Measurements from ENCODE around the gene ZNF385A. TPM values are rescaled to one million over a fixed set of nuclear protein-coding genes. Genes with fewer than 3 reads are reported as not detected.

Gene ZNF385A
- total and polyA plus RNA-seq, 7 experiments from 2014 or later = 0.39 to 69.9 (median 1.4) TPM

DNA sequence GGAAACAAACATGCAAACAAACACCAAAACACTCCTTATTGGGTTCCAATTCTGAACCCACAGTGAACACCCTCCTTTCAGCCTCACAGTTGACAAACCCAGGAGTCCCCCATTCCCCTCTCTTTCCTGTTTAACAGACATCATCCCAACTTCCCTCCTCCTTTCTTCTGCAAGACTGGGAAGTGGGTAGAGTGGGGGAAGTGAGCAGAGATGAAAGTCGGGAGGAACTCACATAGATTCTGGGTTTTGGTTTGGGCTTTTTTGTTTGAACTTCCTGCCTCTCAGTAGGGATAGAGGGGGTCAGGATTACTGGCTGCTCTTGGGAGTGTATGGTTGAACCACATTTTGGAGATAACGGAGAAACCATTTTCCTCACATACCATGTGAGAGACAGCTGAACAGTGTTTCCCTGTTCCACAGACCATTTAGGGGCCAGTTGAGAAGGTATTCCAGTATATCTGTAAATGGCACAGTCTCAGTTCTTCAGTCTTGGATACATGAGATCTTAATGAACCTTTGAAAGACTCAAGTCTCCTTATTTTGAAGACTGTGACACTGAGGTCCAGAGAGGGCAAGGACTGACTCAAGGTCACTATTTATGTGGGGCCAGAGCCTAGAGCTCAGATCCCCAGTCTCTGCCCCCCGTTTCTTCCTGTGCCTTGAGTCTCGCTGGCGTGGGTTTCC is 16.4 kb downstream of the ZNF385A start:
- CTCF ChIA-PET = interaction anchor here (0.6 to 2.2 kb wide), 23 partner anchors 10 to 153 kb away, joined by 3 to 15 read pairs (median 5); partner anchors contain the start of gene COPZ1
- H3K4me3 ChIP-seq (ENCODE audit: low read length) = peak overlapping the region; percentile 46
- POLR2A ChIA-PET = interaction anchor here (0.6 to 2.1 kb wide), 8 partner anchors 9 to 618 kb away, joined by 3 to 16 read pairs (median 3); partner anchors contain the start of genes CBX5 and HNRNPA1
- H3K36me3 ChIP-seq (ENCODE audit: control insufficient read depth in 2 of 3, insufficient read depth in 3 of 3, low read length in 3 of 3) = no peaks in the 10 kb centered on the region
- no peaks in the 10 kb centered on the region for H3K9me3 Mint-ChIP-seq
- H3K4me1 Mint-ChIP-seq = peaks cover 27 to 51% (median 46%) of the 10 kb centered on the region in 7 donors
- H3K27me3 ChIP-seq (ENCODE audit: control insufficient read depth in 2 of 2, insufficient read depth in 2 of 2, low read length in 2 of 2) = no peaks in the 10 kb centered on the region
- no peaks in the 10 kb centered on the region for H3K9me3 ChIP-seq (ENCODE audit: control insufficient read depth in 2 of 3, low read length in 3 of 3)
- peak overlapping the region; percentile 26 to 79 (median 68) for H3K4me3 Mint-ChIP-seq
- peak; percentile 18 for ATAC-seq
- H3K4me1 ChIP-seq (ENCODE audit: control insufficient read depth in 2 of 2, insufficient read depth in 2 of 2, low read length in 2 of 2) = peaks cover 12 to 24% of the 10 kb centered on the region in 2 donors
- DNase-seq = no peak
- peak overlapping the region in 7 of 9 donors; percentile 33 to 87 (median 54) for H3K27ac Mint-ChIP-seq
- H3K36me3 Mint-ChIP-seq = no peaks in the 10 kb centered on the region
- H3K27me3 Mint-ChIP-seq = peaks cover 0 to 9% (median 0%) of the 10 kb centered on the region in 5 donors
- intact Hi-C loops (cut with micrococcal nuclease) = loop anchor here (1.0 to 2.0 kb wide), 12 partner anchors 9 to 154 kb away; partner anchors contain the start of genes CBX5 (in 1 of the 2), COPZ1 (in 1 of the 2) and HNRNPA1 (in 1 of the 2)
- H3K27ac ChIP-seq (ENCODE audit: low read depth, low read length) = no peak overlapping the region

DNA sequence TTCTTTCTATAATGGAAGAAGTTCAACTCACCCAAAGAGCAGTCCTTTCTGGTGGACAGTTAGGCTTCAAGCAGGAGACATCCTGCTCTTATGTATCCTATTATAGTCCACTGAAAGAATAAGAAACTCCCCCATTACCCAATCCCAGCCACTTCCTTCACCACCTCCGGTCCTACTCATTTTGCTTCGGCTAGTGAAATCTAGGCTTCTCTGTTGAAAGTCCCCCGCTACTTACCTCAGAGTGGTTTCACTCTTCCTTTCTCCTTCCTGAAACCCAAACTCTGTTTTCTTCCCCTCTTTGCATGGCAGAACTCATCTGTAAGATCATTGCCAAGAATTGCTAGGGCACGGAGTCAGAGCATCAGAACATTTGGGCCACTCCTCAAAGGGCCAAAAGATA is 20.1 kb downstream of the ZNF385A start, which contains the start of gene GPR84:
TSS of gene GPR84 (minus strand) at position 74 of the 400 bp plus-strand sequence. CDS start 635 bp downstream, outside the sequence.
- Histone ChIP-seq H3K9me3 (ENCODE audit: control insufficient read depth in 2 of 3, low read length in 3 of 3) (no peaks in the 10 kb centered on the region), H3K36me3 (ENCODE audit: control insufficient read depth in 2 of 3, insufficient read depth in 3 of 3, low read length in 3 of 3) (no peaks in the 10 kb centered on the region), H3K27me3 (ENCODE audit: control insufficient read depth in 2 of 2, insufficient read depth in 2 of 2, low read length in 2 of 2) (no peaks in the 10 kb centered on the region), H3K4me1 (ENCODE audit: control insufficient read depth in 2 of 2, insufficient read depth in 2 of 2, low read length in 2 of 2) (peaks cover 16 to 24% of the 10 kb centered on the region in 2 donors), H3K27ac (ENCODE audit: low read depth, low read length) (peak within 1 kb of the TSS; percentile 23), H3K4me3 (ENCODE audit: low read length) (no peak within 1 kb of the TSS)
- peaks cover 24 to 45% (median 41%) of the 10 kb centered on the region in 7 donors for H3K4me1 Mint-ChIP-seq
- CTCF ChIA-PET = no interaction called here
- H3K4me3 Mint-ChIP-seq = peak within 1 kb of the TSS in 9 of 10 donors; percentile 1 to 82 (median 35)
- H3K36me3 Mint-ChIP-seq = no peaks in the 10 kb centered on the region
- peak; percentile 49 for ATAC-seq
- H3K9me3 Mint-ChIP-seq = no peaks in the 10 kb centered on the region
- H3K27me3 Mint-ChIP-seq = peaks cover 0 to 9% (median 0%) of the 10 kb centered on the region in 5 donors
- intact Hi-C loops (cut with micrococcal nuclease) = no loop called here
- POLR2A ChIA-PET = no interaction called here
- H3K27ac Mint-ChIP-seq = peak within 1 kb of the TSS in 8 of 9 donors; percentile 44 to 92 (median 62)
- peak in 1 of 9 donors; percentile 45 for DNase-seq

DNA sequence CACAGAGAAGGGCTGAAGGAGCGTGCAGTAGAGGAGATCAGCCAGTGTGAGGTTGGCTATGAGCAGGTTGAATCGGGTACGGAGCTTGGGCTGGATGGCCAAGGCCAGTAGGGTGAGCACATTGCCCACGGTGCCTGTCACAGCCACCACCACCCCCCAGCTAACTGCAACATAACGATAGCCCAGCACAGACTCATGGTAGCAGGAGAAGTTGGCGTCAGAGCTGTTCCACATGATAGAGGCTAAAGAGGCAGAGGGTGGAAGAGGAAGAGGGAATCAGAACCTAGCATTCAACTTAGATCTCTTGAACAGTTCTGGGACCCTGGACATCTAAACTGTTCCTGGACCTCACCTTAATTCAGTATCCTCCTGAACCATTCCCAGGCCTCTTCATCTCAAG is 20.9 kb downstream of the ZNF385A start:
- H3K4me1 Mint-ChIP-seq = peaks cover 20 to 38% (median 35%) of the 10 kb centered on the region in 7 donors
- peak overlapping the region in 7 of 9 donors; percentile 33 to 85 (median 65) for H3K27ac Mint-ChIP-seq
- no peaks in the 10 kb centered on the region for H3K36me3 ChIP-seq (ENCODE audit: control insufficient read depth in 2 of 3, insufficient read depth in 3 of 3, low read length in 3 of 3)
- H3K27me3 Mint-ChIP-seq = peaks cover 0 to 9% (median 0%) of the 10 kb centered on the region in 5 donors
- DNase-seq (no peak), ATAC-seq (no peak)
- H3K4me1 ChIP-seq (ENCODE audit: control insufficient read depth in 2 of 2, insufficient read depth in 2 of 2, low read length in 2 of 2) = peaks cover 12 to 22% of the 10 kb centered on the region in 2 donors
- no peaks in the 10 kb centered on the region for H3K9me3 Mint-ChIP-seq
- H3K27me3 ChIP-seq (ENCODE audit: control insufficient read depth in 2 of 2, insufficient read depth in 2 of 2, low read length in 2 of 2) = no peaks in the 10 kb centered on the region
- ChIA-PET POLR2A (interaction anchor here (0.6 to 1.5 kb wide), 4 partner anchors 11 to 85 kb away, joined by 3 to 7 read pairs (median 4); no protein-coding TSS in a partner anchor), CTCF (interaction anchor here (0.8 to 4.0 kb wide), 5 partner anchors 16 to 147 kb away, joined by 3 to 36 read pairs (median 5); no protein-coding TSS in a partner anchor)
- peak overlapping the region in 3 of 10 donors; percentile 35 to 73 (median 59) for H3K4me3 Mint-ChIP-seq
- intact Hi-C loops (cut with micrococcal nuclease) = loop anchor here in 1 of 2 donors (1.0 kb wide), 1 partner anchor 357 kb away; no protein-coding TSS in a partner anchor
- H3K4me3 ChIP-seq (ENCODE audit: low read length) = no peak overlapping the region
- H3K9me3 ChIP-seq (ENCODE audit: control insufficient read depth in 2 of 3, low read length in 3 of 3) = no peaks in the 10 kb centered on the region
- H3K27ac ChIP-seq (ENCODE audit: low read depth, low read length) = no peak overlapping the region
- no peaks in the 10 kb centered on the region for H3K36me3 Mint-ChIP-seq

DNA sequence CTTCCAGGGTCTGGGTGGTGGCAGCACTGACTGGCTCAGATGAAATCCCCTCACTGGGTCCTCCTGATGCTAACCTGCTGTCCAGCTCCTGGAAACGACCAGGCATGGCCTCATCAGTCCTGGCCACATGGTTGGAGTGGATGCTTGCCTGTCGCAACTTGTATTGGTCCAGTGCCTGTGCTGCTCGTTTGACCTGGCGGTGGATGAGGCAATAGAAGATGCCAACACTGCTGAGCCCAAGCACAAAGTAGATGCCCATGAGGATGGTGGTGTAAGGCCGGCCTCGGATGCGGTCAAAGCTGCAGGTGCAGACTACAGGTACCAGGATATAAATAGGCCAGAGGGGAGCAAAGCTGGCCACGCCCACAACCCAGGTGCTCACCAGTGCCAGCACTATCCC is 21.5 kb downstream of the ZNF385A start:
- POLR2A ChIA-PET = interaction anchor here (0.6 to 1.6 kb wide), 7 partner anchors 8 to 111 kb away, joined by 3 to 7 read pairs (median 3); partner anchors contain the start of genes CBX5 and HNRNPA1
- intact Hi-C loops (cut with micrococcal nuclease) = loop anchor here in 1 of 2 donors (1.0 kb wide), 1 partner anchor 357 kb away; no protein-coding TSS in a partner anchor
- Mint-ChIP-seq H3K9me3 (no peaks in the 10 kb centered on the region), H3K4me1 (peaks cover 20 to 34% (median 29%) of the 10 kb centered on the region in 7 donors), H3K27me3 (peaks cover 0 to 7% (median 0%) of the 10 kb centered on the region in 5 donors), H3K36me3 (no peaks in the 10 kb centered on the region), H3K4me3 (peak overlapping the region in 1 of 10 donors; percentile 73), H3K27ac (peak overlapping the region in 2 of 9 donors; percentile 41 to 68)
- no peaks in the 10 kb centered on the region for H3K9me3 ChIP-seq (ENCODE audit: control insufficient read depth in 2 of 3, low read length in 3 of 3)
- no peaks in the 10 kb centered on the region for H3K36me3 ChIP-seq (ENCODE audit: control insufficient read depth in 2 of 3, insufficient read depth in 3 of 3, low read length in 3 of 3)
- DNase-seq (no peak), ATAC-seq (no peak)
- CTCF ChIA-PET = interaction anchor here (0.9 to 4.0 kb wide), 4 partner anchors 16 to 147 kb away, joined by 3 to 36 read pairs (median 6); no protein-coding TSS in a partner anchor
- H3K4me3 ChIP-seq (ENCODE audit: low read length) = no peak overlapping the region
- H3K27ac ChIP-seq (ENCODE audit: low read depth, low read length) = no peak overlapping the region
- H3K4me1 ChIP-seq (ENCODE audit: control insufficient read depth in 2 of 2, insufficient read depth in 2 of 2, low read length in 2 of 2) = peaks cover 7 to 17% of the 10 kb centered on the region in 2 donors
- H3K27me3 ChIP-seq (ENCODE audit: control insufficient read depth in 2 of 2, insufficient read depth in 2 of 2, low read length in 2 of 2) = no peaks in the 10 kb centered on the region

DNA sequence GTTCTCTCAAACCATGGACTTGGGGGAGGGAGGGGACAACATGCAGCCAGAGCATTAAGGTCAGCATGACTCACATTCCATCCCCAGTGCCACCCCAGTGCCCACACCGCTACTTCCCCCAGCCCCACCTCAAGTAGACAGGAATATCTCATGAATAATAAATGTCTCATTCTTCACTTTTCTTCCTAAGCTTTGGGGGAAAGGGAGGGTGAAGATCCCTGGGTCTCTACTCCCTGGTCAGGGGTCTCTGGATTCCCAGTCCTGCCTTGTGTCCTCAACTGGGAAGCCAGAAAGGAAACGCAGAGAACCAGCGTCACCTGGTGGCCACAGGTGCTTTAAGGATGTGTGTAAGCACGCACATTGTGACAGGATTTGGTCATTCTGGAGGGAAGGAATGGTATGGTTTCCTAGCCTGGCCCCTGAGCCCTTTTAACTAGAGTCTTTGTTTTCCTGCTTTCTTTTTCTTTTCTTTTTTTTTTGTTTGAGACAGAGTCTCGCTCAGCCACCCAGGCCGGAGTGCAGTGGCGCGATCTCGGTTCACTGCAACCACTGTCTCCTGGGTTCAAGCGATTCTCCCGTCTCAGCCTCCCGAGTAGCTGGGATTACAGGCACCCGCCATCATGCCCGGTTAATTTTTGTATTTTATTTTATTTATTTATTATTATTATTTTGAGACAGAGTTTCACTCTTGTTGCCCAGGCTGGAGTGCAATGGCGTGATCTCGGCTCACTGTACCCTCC is 23.6 kb downstream of the ZNF385A start:
- Histone ChIP-seq H3K9me3 (ENCODE audit: control insufficient read depth in 2 of 3, low read length in 3 of 3) (no peaks in the 10 kb centered on the region), H3K36me3 (ENCODE audit: control insufficient read depth in 2 of 3, insufficient read depth in 3 of 3, low read length in 3 of 3) (no peaks in the 10 kb centered on the region), H3K4me1 (ENCODE audit: control insufficient read depth in 2 of 2, insufficient read depth in 2 of 2, low read length in 2 of 2) (peaks cover 5 to 24% of the 10 kb centered on the region in 2 donors), H3K4me3 (ENCODE audit: low read length) (no peak overlapping the region), H3K27ac (ENCODE audit: low read depth, low read length) (no peak overlapping the region), H3K27me3 (ENCODE audit: control insufficient read depth in 2 of 2, insufficient read depth in 2 of 2, low read length in 2 of 2) (no peaks in the 10 kb centered on the region)
- no peaks in the 10 kb centered on the region for H3K36me3 Mint-ChIP-seq
- POLR2A ChIA-PET = interaction anchor here (0.9 to 5.6 kb wide), 6 partner anchors 24 to 81 kb away, joined by 3 to 68 read pairs (median 4); partner anchors contain the start of genes CBX5, COPZ1 and HNRNPA1
- peak overlapping the region in 7 of 9 donors; percentile 28 to 79 (median 60) for H3K27ac Mint-ChIP-seq
- no peak for ATAC-seq
- H3K4me1 Mint-ChIP-seq = peaks cover 19 to 38% (median 21%) of the 10 kb centered on the region in 7 donors
- no peaks in the 10 kb centered on the region for H3K27me3 Mint-ChIP-seq
- H3K4me3 Mint-ChIP-seq = peak overlapping the region in 8 of 10 donors; percentile 11 to 59 (median 41)
- CTCF ChIA-PET = interaction anchor here (0.9 to 4.0 kb wide), 11 partner anchors 11 to 146 kb away, joined by 3 to 36 read pairs (median 4); no protein-coding TSS in a partner anchor
- peak in 7 of 9 donors; percentile 27 to 60 (median 41) for DNase-seq
- no peaks in the 10 kb centered on the region for H3K9me3 Mint-ChIP-seq
- intact Hi-C loops (cut with micrococcal nuclease) = loop anchor here (1.0 to 2.0 kb wide), 3 partner anchors 67 to 141 kb away; no protein-coding TSS in a partner anchor

Data from naive thymus-derived CD4-positive, alpha-beta T cell (primary cell).